Retinal pigment epithelial cell (primary cell): ENCODE data around the gene DAPK1.
"Not testable (repeated sequence)": the region's sequence is repeated elsewhere in the genome, so short reads cannot be mapped to it uniquely, and the experiment has no call there.

Experiments
- DNase-seq: peaks from one replicate; pipeline ENCODE4 v3.0.0-alpha.2; 2010; ENCODE audit warnings: low read depth
- H3K4me3 ChIP-seq: 2 replicates; pipeline ENCODE4 v1.5.1; 2011; ENCODE audit warnings: mild to moderate bottlenecking, low read length, control low read depth, moderate library complexity
- TF ChIP-seq, protein P1 (sequence below): conservative IDR thresholded peaks from 2 replicates; pipeline ENCODE4 v1.5.1; 2011; ENCODE audit warnings: low read depth, low read length, control low read depth, inconsistent platforms

The DAPK1 gene

DNA sequence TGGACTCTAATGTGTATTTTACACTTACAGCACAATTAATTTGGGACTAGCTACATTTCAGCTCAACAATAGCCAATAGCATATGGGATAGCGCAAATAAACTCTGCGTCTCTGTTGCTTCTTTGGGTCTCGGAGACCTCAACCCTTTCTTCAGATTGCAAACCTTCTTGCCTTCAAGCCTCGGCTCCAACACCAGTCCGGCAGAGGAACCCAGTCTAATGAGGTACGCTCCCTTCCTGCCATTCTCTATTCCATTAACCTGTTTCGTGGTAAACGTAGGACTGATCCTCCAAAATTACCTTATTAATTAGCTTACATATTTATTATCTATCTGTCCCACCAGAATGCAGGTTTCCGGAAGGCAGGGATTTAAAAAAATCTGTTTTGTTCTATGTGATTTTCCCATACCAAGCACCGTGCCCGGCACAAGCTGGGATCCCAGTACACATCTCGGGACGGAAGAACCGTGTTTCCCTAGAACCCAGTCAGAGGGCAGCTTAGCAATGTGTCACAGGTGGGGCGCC, 525 bp upstream of the DAPK1 start:
- peak overlapping the region; percentile 73 for H3K4me3 ChIP-seq
- no peak for DNase-seq
- TF ChIP-seq, protein P1, sequence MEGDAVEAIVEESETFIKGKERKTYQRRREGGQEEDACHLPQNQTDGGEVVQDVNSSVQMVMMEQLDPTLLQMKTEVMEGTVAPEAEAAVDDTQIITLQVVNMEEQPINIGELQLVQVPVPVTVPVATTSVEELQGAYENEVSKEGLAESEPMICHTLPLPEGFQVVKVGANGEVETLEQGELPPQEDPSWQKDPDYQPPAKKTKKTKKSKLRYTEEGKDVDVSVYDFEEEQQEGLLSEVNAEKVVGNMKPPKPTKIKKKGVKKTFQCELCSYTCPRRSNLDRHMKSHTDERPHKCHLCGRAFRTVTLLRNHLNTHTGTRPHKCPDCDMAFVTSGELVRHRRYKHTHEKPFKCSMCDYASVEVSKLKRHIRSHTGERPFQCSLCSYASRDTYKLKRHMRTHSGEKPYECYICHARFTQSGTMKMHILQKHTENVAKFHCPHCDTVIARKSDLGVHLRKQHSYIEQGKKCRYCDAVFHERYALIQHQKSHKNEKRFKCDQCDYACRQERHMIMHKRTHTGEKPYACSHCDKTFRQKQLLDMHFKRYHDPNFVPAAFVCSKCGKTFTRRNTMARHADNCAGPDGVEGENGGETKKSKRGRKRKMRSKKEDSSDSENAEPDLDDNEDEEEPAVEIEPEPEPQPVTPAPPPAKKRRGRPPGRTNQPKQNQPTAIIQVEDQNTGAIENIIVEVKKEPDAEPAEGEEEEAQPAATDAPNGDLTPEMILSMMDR, result no peak

DNA sequence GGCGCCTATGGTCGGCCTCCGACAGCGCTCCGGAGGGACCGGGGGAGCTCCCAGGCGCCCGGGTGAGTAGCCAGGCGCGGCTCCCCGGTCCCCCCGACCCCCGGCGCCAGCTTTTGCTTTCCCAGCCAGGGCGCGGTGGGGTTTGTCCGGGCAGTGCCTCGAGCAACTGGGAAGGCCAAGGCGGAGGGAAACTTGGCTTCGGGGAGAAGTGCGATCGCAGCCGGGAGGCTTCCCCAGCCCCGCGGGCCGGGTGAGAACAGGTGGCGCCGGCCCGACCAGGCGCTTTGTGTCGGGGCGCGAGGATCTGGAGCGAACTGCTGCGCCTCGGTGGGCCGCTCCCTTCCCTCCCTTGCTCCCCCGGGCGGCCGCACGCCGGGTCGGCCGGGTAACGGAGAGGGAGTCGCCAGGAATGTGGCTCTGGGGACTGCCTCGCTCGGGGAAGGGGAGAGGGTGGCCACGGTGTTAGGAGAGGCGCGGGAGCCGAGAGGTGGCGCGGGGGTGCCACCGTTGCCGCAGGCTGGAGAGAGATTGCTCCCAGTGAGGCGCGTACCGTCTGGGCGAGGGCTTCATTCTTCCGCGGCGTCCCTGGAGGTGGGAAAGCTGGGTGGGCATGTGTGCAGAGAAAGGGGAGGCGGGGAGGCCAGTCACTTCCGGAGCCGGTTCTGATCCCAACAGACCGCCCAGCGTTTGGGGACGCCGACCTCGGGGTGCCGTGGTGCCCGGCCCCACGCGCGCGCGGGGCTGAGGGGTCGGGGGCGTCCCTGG, 561 bp downstream of the DAPK1 start:
- TF ChIP-seq, protein P1, result peak; percentile 27
- H3K4me3 ChIP-seq, result peak overlapping the region; percentile 73
- no peak for DNase-seq

DNA sequence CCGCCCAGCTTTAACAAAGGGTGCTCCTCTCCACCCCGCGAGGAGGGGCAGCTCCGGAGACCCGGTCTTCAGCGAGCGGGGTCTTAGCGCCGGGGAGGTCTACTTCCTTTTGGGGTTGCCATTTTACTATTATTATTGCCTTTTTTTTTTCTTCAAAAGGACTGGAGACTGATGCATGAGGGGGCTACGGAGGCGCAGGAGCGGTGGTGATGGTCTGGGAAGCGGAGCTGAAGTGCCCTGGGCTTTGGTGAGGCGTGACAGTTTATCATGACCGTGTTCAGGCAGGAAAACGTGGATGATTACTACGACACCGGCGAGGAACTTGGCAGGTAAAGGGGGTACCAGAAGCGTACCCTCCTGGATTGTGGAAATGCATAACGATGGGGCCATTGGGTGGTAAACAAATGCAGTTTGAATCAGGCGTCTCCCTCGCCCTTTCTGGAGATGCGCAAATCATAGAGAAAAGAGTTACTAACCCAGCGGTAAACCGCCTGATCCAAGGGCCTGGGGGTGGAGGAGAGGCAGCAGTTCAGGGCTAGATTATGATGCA, 1.2 kb downstream of the DAPK1 start:
- TF ChIP-seq, protein P1, result no peak
- DNase-seq, result no peak
- peak overlapping the region; percentile 73 for H3K4me3 ChIP-seq

DNA sequence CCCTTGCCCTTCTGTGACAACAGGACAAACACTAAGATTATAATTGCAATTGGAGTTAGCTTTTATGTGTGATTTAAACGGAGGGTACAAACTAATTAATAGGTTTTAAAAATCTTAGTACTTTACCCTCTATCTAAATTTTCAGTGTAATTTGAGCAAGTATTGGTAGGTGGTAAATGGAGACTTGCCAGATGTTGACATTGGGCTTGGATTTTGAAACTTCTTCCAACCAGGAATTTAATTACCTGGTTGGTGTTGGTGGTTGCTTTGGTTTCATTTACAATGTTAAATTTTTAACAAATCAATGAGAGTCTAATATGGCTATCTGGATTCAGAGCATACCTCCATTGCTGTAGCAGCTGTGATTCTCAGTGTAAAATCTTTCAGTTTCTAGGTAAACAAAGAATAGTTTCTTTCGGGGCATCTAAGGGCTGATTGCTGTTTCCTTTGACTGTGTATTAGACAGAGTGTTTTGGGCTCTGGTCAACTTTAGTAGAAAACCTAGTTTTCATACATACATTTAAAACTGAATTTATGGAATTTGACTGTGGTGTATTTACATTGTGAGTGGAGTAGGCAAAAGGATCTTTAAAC, 1.9 kb downstream of the DAPK1 start:
- H3K4me3 ChIP-seq, result peak overlapping the region; percentile 73
- TF ChIP-seq, protein P1, result no peak
- DNase-seq, result no peak

DNA sequence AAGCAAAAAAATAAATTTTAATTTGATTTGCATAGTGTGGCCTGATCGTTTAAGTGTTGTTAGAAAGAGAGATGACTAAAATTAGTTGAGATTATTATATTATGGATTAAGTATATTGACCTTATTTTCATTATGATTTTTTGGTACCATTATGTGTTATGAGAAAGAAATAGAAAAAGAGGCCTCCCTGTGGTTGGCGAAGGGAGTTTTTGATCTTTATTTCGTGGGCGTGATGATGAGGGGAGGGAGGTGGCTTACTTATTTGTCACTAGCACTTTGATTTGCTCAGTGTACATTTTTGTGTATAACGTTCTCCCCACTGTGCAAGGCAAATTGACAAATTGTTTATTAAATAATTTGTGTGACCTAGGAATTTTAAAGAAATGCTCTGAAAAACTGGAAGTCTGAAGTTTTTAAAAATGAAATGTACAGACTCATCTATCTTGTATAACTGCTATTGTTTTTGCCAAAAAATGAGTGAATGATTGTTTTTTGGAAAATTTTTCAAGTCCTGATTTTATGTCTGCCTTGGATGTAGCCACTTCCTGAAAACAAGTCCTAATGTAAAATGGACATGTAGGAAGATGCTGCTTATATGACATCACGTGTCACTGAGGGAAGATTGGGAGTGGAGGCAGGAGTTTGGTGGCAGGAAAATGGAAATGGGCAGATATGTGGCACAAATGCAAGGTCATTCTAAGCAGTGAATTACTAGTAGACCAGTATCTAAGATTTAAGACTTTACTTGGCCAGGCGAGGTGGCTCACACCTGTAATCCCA, 3.0 kb downstream of the DAPK1 start:
- no peak overlapping the region for H3K4me3 ChIP-seq
- DNase-seq, result no peak

DNA sequence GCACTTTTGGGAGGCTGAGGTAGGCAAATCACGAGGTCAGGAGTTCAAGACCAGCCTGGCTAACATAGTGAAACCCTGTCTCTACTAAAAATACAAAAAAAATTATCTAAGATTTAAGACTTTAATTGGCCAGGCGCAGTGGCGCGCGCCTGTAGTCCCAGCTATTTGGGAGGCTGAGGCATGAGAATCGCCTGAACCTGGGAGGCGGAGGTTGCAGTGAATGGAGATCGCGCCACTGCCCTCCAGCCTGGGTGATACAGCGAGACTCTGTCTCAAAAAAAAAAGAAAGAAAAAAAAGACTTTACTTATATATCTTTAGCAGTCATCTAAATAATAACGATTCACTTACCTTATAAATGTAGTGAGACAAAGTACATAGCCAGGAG, 3.6 kb downstream of the DAPK1 start:
- H3K4me3 ChIP-seq, DNase-seq: not testable (repeated sequence)

More for the DNA sequence above, 3.0 kb downstream of the DAPK1 start:
- TF ChIP-seq, protein P1, result peak; percentile 6

DNA sequence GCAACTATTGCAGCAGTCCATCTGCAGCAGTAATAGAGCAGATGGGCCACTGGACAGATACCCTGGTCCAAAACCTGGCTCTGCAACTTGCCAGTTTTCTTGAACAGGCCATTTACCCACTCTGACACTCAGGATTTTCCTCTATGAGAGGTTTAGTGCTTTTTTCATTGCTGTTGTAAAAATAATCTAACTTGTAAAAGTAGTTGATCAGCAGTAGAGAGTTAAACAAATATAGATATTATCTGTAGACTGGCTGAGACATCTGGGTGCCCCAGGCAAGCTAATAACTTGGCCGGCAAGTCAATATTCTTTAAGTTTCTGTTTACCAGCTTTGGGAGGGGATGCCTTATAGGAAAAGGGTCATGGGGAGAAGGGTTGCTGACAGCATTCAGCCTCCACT, 4.1 kb downstream of the DAPK1 start:
- TF ChIP-seq, protein P1, result no peak
- H3K4me3 ChIP-seq, result no peak overlapping the region
- no peak for DNase-seq
